ENCODE measurements around the gene MEFV. TPM values are rescaled to one million over a fixed set of nuclear protein-coding genes. Genes with fewer than 3 reads are reported as not detected.

MEFV gene
- total RNA-seq, 1 donor from 2014 or later = 1.1 TPM

DNA sequence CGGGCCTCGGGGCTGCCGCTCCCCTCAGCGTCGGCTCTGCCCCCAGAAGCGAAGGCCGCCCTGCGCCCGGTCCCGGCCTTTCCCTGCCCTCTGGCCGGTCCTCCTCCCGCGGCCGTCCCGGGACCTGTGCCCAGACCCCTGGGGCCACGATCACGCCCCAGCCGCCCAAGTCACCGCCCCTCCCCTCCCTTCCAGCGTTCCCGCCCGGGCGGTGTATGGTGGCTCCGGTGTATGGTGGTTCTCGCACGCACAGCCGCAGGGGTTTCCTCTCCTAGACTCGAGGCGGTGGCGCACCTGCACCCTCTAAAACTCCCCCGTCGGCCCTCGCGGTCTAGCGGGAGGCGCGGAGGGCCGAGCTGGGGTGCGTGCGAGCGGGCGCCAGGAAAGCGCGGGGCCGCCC lies 38.8 kb upstream of the MEFV start:
- Histone ChIP-seq H3K27me3 (no peaks in the 10 kb centered on the region), H3K27ac (no peak overlapping the region), H3K4me3 (no peak overlapping the region), H3K9me3 (peaks cover 94 to 100% of the 10 kb centered on the region in 2 donors), H3K4me1 (no peaks in the 10 kb centered on the region), H3K36me3 (peaks cover 34 to 63% of the 10 kb centered on the region in 2 donors)
- TF ChIP-seq, protein P1, sequence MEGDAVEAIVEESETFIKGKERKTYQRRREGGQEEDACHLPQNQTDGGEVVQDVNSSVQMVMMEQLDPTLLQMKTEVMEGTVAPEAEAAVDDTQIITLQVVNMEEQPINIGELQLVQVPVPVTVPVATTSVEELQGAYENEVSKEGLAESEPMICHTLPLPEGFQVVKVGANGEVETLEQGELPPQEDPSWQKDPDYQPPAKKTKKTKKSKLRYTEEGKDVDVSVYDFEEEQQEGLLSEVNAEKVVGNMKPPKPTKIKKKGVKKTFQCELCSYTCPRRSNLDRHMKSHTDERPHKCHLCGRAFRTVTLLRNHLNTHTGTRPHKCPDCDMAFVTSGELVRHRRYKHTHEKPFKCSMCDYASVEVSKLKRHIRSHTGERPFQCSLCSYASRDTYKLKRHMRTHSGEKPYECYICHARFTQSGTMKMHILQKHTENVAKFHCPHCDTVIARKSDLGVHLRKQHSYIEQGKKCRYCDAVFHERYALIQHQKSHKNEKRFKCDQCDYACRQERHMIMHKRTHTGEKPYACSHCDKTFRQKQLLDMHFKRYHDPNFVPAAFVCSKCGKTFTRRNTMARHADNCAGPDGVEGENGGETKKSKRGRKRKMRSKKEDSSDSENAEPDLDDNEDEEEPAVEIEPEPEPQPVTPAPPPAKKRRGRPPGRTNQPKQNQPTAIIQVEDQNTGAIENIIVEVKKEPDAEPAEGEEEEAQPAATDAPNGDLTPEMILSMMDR (IDR thresholded peaks at IDR 0.05) = no peak
- intact Hi-C loops (cut with DNase I) = no loop called here
- no peak for DNase-seq (ENCODE audit: low spot score in 2 of 2)

DNA sequence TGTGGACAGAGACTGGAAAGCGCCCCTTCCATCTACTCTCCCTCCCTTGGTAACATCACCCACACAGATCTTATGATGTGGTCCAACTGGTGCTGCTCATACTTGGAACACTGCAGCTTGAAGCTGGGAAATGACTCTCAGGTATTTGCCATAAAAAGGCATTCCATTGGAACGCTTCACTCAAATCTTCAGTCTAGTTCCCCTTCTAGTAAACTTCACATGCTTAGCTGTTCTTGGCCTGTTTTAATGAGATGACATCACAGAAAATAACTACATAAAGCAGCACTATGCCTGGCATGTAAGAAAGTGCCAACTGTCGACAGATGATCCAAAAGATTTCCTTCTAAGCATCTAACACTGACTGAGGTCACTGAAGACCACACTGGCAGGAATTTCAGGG lies 36.2 kb upstream of the MEFV start:
- Histone ChIP-seq H3K4me3 (no peak overlapping the region), H3K27me3 (no peaks in the 10 kb centered on the region), H3K27ac (no peak overlapping the region), H3K36me3 (peaks cover 45 to 80% of the 10 kb centered on the region in 2 donors), H3K4me1 (no peaks in the 10 kb centered on the region), H3K9me3 (peaks cover 89 to 100% of the 10 kb centered on the region in 2 donors)
- no peak for DNase-seq (ENCODE audit: low spot score in 2 of 2)
- TF ChIP-seq, protein P1 (IDR thresholded peaks at IDR 0.05) = no peak
- intact Hi-C loops (cut with DNase I) = no loop called here

- H3K36me3 ChIP-seq = peaks cover 67 to 91% of the 10 kb centered on the region in 2 donors
- H3K27ac ChIP-seq = no peak overlapping the region
- H3K4me1 ChIP-seq = peaks cover under 1 to 3% of the 10 kb centered on the region in 2 donors
- TF ChIP-seq, protein P1 (IDR thresholded peaks at IDR 0.05) = no peak
- intact Hi-C loops (cut with DNase I) = no loop called here
- no peaks in the 10 kb centered on the region for H3K27me3 ChIP-seq
- peak overlapping the region in 1 of 2 donors; percentile 8 for H3K4me3 ChIP-seq
- no peak for DNase-seq (ENCODE audit: low spot score in 2 of 2)
- peaks cover 87 to 90% of the 10 kb centered on the region in 2 donors for H3K9me3 ChIP-seq
Measured at GRCh38 chr16:3289998-3290673, 33.7 kb upstream of the MEFV start.

DNA sequence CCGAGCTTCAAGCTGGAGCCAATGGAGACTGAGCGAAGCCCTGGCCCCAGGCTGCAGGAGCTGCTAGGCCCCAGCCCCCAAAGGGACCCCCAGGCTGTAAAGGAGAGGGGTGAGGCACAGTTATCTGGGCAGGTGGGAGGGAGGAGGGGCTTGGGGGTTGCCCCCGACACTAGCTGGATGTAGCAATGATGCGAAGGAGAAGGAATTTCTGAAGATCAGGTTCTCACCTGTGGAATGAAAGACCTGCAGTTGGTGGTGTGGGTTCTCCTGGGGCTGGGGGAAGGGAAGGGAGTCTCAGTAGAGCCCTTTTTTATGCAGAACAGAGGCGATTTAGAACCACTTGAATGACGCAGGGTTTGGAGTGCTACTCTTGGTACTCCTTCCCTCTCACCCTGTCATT lies 28.7 kb upstream of the MEFV start:
- peaks cover 38 to 40% of the 10 kb centered on the region in 2 donors for H3K9me3 ChIP-seq
- peak overlapping the region; percentile 92 to 96 for H3K4me3 ChIP-seq
- H3K36me3 ChIP-seq = peaks cover 43 to 52% of the 10 kb centered on the region in 2 donors
- DNase-seq (ENCODE audit: low spot score in 2 of 2) = no peak
- intact Hi-C loops (cut with DNase I) = no loop called here
- no peak overlapping the region for H3K27ac ChIP-seq
- H3K27me3 ChIP-seq = no peaks in the 10 kb centered on the region
- peaks cover 12 to 13% of the 10 kb centered on the region in 2 donors for H3K4me1 ChIP-seq
- TF ChIP-seq, protein P1 (IDR thresholded peaks at IDR 0.05) = no peak

DNA sequence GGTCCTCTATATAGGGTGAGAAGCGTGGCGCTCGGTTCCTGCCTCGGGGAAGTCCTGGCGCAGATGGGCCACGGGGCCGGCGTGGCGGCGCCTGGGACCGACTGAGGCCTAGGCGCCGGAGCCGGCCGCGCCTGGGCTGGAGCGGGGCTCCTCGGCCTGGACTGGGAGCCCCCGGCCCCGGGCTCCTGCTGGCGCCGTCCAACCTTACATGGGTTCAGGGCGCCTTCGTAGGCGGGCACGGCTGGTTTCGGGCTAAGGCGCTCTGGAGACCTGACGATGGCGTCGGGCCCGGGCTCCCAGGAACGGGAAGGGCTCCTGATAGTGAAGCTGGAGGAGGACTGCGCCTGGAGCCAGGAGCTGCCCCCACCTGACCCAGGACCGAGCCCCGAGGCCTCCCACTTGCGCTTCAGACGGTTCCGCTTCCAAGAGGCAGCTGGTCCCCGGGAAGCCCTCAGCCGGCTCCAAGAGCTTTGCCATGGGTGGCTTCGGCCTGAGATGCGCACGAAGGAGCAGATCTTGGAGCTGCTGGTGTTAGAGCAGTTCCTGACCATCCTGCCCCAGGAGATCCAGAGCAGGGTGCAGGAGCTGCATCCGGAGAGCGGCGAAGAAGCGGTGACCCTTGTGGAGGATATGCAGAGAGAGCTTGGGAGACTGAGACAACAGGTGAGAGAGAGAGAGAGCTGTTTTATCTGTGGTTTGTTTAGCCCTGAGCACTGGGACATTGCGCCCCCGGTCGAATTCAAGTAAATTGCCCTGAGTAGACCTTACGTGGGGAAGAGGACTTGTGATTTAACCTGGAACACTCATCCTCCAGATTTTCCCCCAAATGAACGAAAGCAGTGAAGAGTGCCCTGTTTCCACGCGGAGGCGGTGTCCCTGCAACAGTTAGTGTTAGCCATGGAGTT lies 27.4 kb upstream of the MEFV start:
- Histone ChIP-seq H3K36me3 (peaks cover 29 to 39% of the 10 kb centered on the region in 2 donors), H3K27me3 (no peaks in the 10 kb centered on the region), H3K4me3 (peak overlapping the region; percentile 92 to 96), H3K4me1 (peaks cover 12 to 13% of the 10 kb centered on the region in 2 donors), H3K9me3 (peaks cover 25 to 26% of the 10 kb centered on the region in 2 donors), H3K27ac (peak overlapping the region; percentile 95 to 100)
- intact Hi-C loops (cut with DNase I) = loop anchor here (1.0 to 5.0 kb wide), 5 partner anchors 48 to 175 kb away; partner anchors contain the start of genes NAA60, ZNF174, ZNF200 and ZNF597
- TF ChIP-seq, protein P1 (IDR thresholded peaks at IDR 0.05) = no peak
- DNase-seq (ENCODE audit: low spot score in 2 of 2) = no peak

All from ascending aorta (tissue), 2 donors.